Endothelial cell of umbilical vein (primary cell): Measurements from ENCODE around the gene TSPAN9. TPM values are rescaled to one million over a fixed set of nuclear protein-coding genes. Genes with fewer than 3 reads are reported as not detected.

Experiments
- BruUV-seq: library from RNA; stranded (reverse); fragments of 400-500 nt; replicated peaks from 2 replicates; lab custom pipeline; 2021; lab: Mats Ljungman, UMichigan
- CTCF ChIA-PET: fragments of 300-600, 350-600 bp; sonication (Branson Sonifier 250); formaldehyde crosslinking; loops from one replicate; lab custom pipeline; 2021; ENCODE audit warnings: antibody characterized with exemption, inconsistent platforms; lab: Charles Lee
- POLR2A ChIA-PET: fragments of 300-600, 350-600 bp; sonication (Branson Sonifier 250); formaldehyde crosslinking; loops from one replicate; lab custom pipeline; 2021; ENCODE audit warnings: antibody characterized with exemption, inconsistent platforms; lab: Charles Lee
- DNase-seq: peaks from one replicate; pipeline ENCODE4 v3.0.0-alpha.2; 2011; ENCODE audit warnings: low read depth, low spot score
- FAIRE-seq: peaks from 2 replicates; lab custom pipeline; 2011; peaks lifted over from hg19 to GRCh38; lab: Jason Lieb, UNC
- H2AFZ ChIP-seq: 2 replicates; pipeline ENCODE4 v1.6.0; 2012; ENCODE audit warnings: low read depth, low read length, control low read depth, inconsistent platforms
- H3K27ac ChIP-seq: 2 replicates; pipeline ENCODE4 v1.5.1; 2011; ENCODE audit warnings: low read depth, mild to moderate bottlenecking, control low read depth, low read length, moderate library complexity; ENCODE audit not compliant: insufficient read depth
- H3K27me3 ChIP-seq, 2 experiments: 2 replicates each; pipeline versions ENCODE4 v1.6.0 to v1.6.1; 2011; ENCODE audit warnings: low read length in 2 of 2, mixed read lengths in 1 of 2; ENCODE audit not compliant: control insufficient read depth in 2 of 2, insufficient read depth in 2 of 2
- H3K36me3 ChIP-seq, 2 experiments: 2 replicates in 1 of 2; 3 replicates in 1 of 2; pipeline ENCODE4 v1.5.1; 2011; ENCODE audit warnings: low read length in 2 of 2, mild to moderate bottlenecking in 1 of 2, moderate library complexity in 1 of 2; ENCODE audit not compliant: control insufficient read depth in 2 of 2, insufficient read depth in 2 of 2; ENCODE audit errors: extremely low read depth in 1 of 2
- H3K4me1 ChIP-seq: 3 replicates; pipeline ENCODE4 v1.5.1; 2011; ENCODE audit warnings: mild to moderate bottlenecking, low read length; ENCODE audit not compliant: control insufficient read depth, insufficient read depth; ENCODE audit errors: extremely low read depth
- H3K4me2 ChIP-seq: 2 replicates; pipeline ENCODE4 v1.6.1; 2011; ENCODE audit warnings: low read length, control low read depth, mixed read lengths; ENCODE audit not compliant: insufficient read depth
- H3K4me3 ChIP-seq, 3 experiments: fragments of 200-600 bp in 1 of 3; sonication (generic), shearing (Covaris generic) in 1 of 3; replicated peaks in 1 of 3; 2 replicates each; pipeline ENCODE4 v1.5.1; 2011 to 2016; ENCODE audit warnings: control low read depth in 3 of 3, low read length in 3 of 3, mild to moderate bottlenecking in 2 of 3, inconsistent platforms in 1 of 3, low read depth in 1 of 3, moderate library complexity in 1 of 3; ENCODE audit not compliant: insufficient read depth in 1 of 3
- H3K79me2 ChIP-seq: 2 replicates; pipeline ENCODE4 v1.6.0; 2012; ENCODE audit warnings: low read length, inconsistent platforms; ENCODE audit not compliant: control insufficient read depth, insufficient read depth
- H3K9ac ChIP-seq: replicated peaks from 2 replicates; pipeline ENCODE3; 2011; ENCODE audit warnings: low read length, control low read depth; ENCODE audit not compliant: insufficient read depth; ENCODE audit errors: extremely low read depth
- H3K9me1 ChIP-seq: replicated peaks from 3 replicates; pipeline ENCODE4 v1.6.0; 2011; ENCODE audit warnings: mild to moderate bottlenecking, low read length; ENCODE audit not compliant: control insufficient read depth, insufficient read depth; ENCODE audit errors: extremely low read depth
- H3K9me3 ChIP-seq: replicated peaks from 2 replicates; pipeline ENCODE4 v1.5.1; 2012; ENCODE audit warnings: low read length, inconsistent platforms; ENCODE audit not compliant: control insufficient read depth, insufficient read depth
- H4K20me1 ChIP-seq: replicated peaks from 2 replicates; pipeline ENCODE3; 2011; ENCODE audit warnings: mild to moderate bottlenecking, low read length; ENCODE audit not compliant: control insufficient read depth, insufficient read depth; ENCODE audit errors: extremely low read depth
- CTCF ChIP-seq, 2 donors: IDR thresholded peaks; 1 replicate in 1 of 2; 2 replicates in 1 of 2; pipeline ENCODE4 v1.5.1; 2011; ENCODE audit warnings: low read length in 2 of 2, mild to moderate bottlenecking in 2 of 2, moderate library complexity in 2 of 2, control low read depth in 1 of 2, inconsistent platforms in 1 of 2, low read depth in 1 of 2; ENCODE audit not compliant: insufficient read depth in 1 of 2; ENCODE audit errors: extremely low read depth in 1 of 2
- GATA2 ChIP-seq: IDR thresholded peaks from 2 replicates; pipeline ENCODE4 v1.7.0; 2011; ENCODE audit warnings: low read depth, mild to moderate bottlenecking, moderate library complexity, mixed read lengths, low read length; ENCODE audit not compliant: insufficient read length, insufficient read depth
- JUN ChIP-seq: IDR thresholded peaks from 2 replicates; pipeline ENCODE4 v1.6.1; 2011; ENCODE audit warnings: borderline replicate concordance, low read depth; ENCODE audit not compliant: insufficient read length, insufficient read depth
- MAX ChIP-seq: IDR thresholded peaks from 2 replicates; pipeline ENCODE4 v1.6.1; 2011; ENCODE audit not compliant: insufficient read depth, insufficient read length
- MYC ChIP-seq: IDR thresholded peaks from one replicate; pipeline ENCODE4 v1.6.1; 2011; ENCODE audit warnings: mild to moderate bottlenecking, low read depth, low read length
- POLR2A ChIP-seq: IDR thresholded peaks from 2 replicates; pipeline ENCODE4 v1.6.1; 2012; ENCODE audit warnings: low read depth, mild to moderate bottlenecking, control low read depth, low read length
- POLR2AphosphoS5 ChIP-seq: IDR thresholded peaks from 2 replicates; pipeline ENCODE4 v1.6.1; 2012; ENCODE audit warnings: low read depth, mild to moderate bottlenecking, control low read depth, low read length, moderate library complexity; ENCODE audit not compliant: insufficient read depth
- dilution Hi-C: fragments of 300-500 bp; cut with MboI; formaldehyde crosslinking; loops from one replicate; pipeline ENCODE4 v1.15.0; 2019; ENCODE audit warnings: low sequenced_read_pairs; ENCODE audit not compliant: extremely low pct_ligation_motif_present
- intact Hi-C: fragments of 100-400 bp; cut with micrococcal nuclease; formaldehyde crosslinking; loops from one replicate; pipeline ENCODE4 v1.10.0; 2022
- polyA plus RNA-seq, 4 experiments: library from polyadenylated mRNA; depleted of rRNA in 3 of 4; stranded (reverse) in 3 of 4; unstranded in 1 of 4; fragments of >200 nt; gene quantifications; 2 replicates each; pipeline versions ENCODE4 v1.2.1 to v1.2.3, GENCODE V29; 2011 to 2012; ENCODE audit warnings: missing spikeins in 1 of 4
- total RNA-seq: library from RNA; stranded (reverse); gene quantifications from 2 replicates; pipeline ENCODE4 v1.2.3, GENCODE V29; 2021

Gene TSPAN9
- total and polyA plus RNA-seq, 2 donors (not counting 3 experiments of a cell fraction or from before 2014, with no cell fraction given), result 43.3 to 66.8 TPM

DNA sequence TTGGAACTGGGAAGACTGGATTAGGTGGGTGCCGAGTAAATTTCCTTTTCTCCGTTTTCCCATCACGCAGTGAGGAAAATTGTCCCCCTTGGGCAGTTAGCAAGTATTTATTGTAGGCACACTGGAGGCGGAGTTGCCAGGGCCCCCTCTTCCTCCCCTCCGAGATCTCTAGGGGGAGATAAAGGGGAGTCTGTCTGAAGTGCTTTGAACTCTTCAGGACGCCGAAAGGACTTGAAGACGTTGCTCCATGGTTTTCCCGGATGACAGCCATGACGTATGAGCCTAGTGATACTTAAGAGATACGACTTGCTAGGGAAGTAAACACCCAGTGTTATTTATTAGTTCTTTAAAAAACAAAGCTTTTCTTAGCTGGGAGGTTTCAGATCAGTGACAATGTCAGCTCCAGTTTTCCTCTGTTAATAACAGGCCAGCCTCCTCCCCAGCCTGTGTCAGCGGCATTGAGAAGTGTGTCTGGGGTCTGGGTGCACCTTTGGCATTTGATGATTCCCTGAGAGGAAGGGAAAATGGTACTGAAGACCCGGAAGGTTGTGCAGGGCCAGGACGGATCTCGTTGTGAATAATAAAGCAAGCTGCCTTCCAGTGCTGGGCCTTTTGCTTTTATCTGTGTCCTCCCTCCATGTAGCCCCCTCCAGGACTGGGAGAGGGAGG is 78.7 kb downstream of the TSPAN9 start:
- Histone ChIP-seq H3K9me1 (no peaks in the 10 kb centered on the region), H2AFZ (no peak overlapping the region), H3K27me3 (no peaks in the 10 kb centered on the region), H3K79me2 (no peaks in the 10 kb centered on the region), H3K9me3 (no peaks in the 10 kb centered on the region), H4K20me1 (no peaks in the 10 kb centered on the region), H3K9ac (no peak overlapping the region), H3K4me3 (no peak overlapping the region), H3K36me3 (no peaks in the 10 kb centered on the region), H3K4me1 (peaks cover 35% of the 10 kb centered on the region), H3K4me2 (no peak overlapping the region), H3K27ac (no peak overlapping the region)
- dilution Hi-C loops (no loop called here), intact Hi-C loops (no loop called here)
- no TSS peak for BruUV-seq
- no peak for TF ChIP-seq MAX
- TF ChIP-seq GATA2, result no peak
- no peak for DNase-seq
- POLR2A ChIA-PET, result no interaction called here
- CTCF ChIA-PET, result interaction anchor here (1.0 to 1.8 kb wide), 2 partner anchors 11 to 13 kb away, joined by 3 to 4 read pairs; no protein-coding TSS in a partner anchor
- FAIRE-seq, result no peak

GRCh38 chr12:3157581-3158323 is 80.6 kb downstream of the TSPAN9 start:
- POLR2A ChIA-PET, result interaction anchor here (1.2 kb wide), 1 partner anchor 8 kb away, joined by 6 read pairs; no protein-coding TSS in a partner anchor

More at GRCh38 chr12:3157581-3158323, 80.6 kb downstream of the TSPAN9 start:
- Histone ChIP-seq H3K27ac (no peak overlapping the region), H3K4me3 (no peak overlapping the region), H2AFZ (no peak overlapping the region), H3K9me3 (no peaks in the 10 kb centered on the region), H3K4me1 (peaks cover 17% of the 10 kb centered on the region), H4K20me1 (no peaks in the 10 kb centered on the region), H3K9ac (no peak overlapping the region), H3K9me1 (no peaks in the 10 kb centered on the region), H3K79me2 (no peaks in the 10 kb centered on the region), H3K4me2 (no peak overlapping the region), H3K27me3 (no peaks in the 10 kb centered on the region), H3K36me3 (no peaks in the 10 kb centered on the region)
- no peak for FAIRE-seq
- no peak for DNase-seq
- dilution Hi-C loops (no loop called here), intact Hi-C loops (no loop called here)
- CTCF ChIA-PET, result interaction anchor here (0.7 to 1.8 kb wide), 4 partner anchors 10 to 1119 kb away, joined by 4 to 6 read pairs (median 4); no protein-coding TSS in a partner anchor
- no TSS peak for BruUV-seq
- no peak for TF ChIP-seq CTCF (IDR thresholded peaks at IDR 0.05; ENCODE audit: extremely low read depth in 1 of 2, insufficient read depth in 1 of 2, low read depth in 1 of 2, low read length in 2 of 2)
- TF ChIP-seq MYC, result no peak
- TF ChIP-seq MAX, result no peak
- no peak for TF ChIP-seq POLR2A
- TF ChIP-seq GATA2, result no peak
- no peak for TF ChIP-seq POLR2AphosphoS5
- no peak for TF ChIP-seq JUN
